ENCODE data around the gene UBAP1. TPM values are rescaled to one million over a fixed set of nuclear protein-coding genes. Genes with fewer than 3 reads are reported as not detected.
"Not testable (repeated sequence)": the region's sequence is repeated elsewhere in the genome, so short reads cannot be mapped to it uniquely, and the experiment has no call there.

Gene UBAP1
- polyA plus RNA-seq, 1 of the 3 experiments (the other 2 are of a cell fraction): 26.3 TPM

DNA sequence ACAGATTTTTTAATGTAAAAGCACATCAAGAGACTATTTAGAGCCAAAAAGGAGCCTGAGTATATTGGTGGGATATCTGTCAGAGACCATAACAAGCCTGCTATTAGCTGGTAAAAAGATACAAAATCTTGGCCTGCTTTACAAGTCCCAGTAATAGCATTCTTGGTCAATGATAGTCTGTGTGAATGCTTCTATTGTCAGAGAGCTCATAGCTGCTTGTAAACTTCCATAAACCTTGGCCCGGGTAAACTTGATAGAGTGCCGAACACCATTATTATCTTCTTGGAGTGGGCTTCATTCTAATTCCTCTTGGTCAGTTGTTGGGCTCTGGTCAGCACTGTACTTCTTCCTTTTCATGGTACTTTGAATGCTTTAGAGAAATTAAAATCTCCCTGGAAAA lies 64.0 kb downstream of the UBAP1 start:
- peaks cover 11% of the 10 kb centered on the region; the same call in 1 of the 2 replicates for H4K20me1 ChIP-seq (ENCODE audit: insufficient read depth)
- ChIA-PET CTCF (interaction anchor here (0.7 to 2.1 kb wide), 3 partner anchors 10 to 64 kb away, joined by 3 to 16 read pairs (median 5); partner anchors contain the start of gene UBAP1), POLR2A (no interaction called here)
- H3K4me2 ChIP-seq: no peak overlapping the region
- 90% methylated on average over 2 of the region's 2 CpGs for WGBS (ENCODE audit: low lambda C conversion rate)
- H3F3A ChIP-seq (replicated peaks; ENCODE audit: insufficient read depth): no peaks in the 10 kb centered on the region
- peaks cover 42% of the 10 kb centered on the region for H3K79me2 ChIP-seq (ENCODE audit: insufficient read depth)
- TF ChIP-seq FOXM1 (IDR thresholded peaks at IDR 0.05; ENCODE audit: low read depth): no peak
- no peak for TF ChIP-seq MEF2A (IDR thresholded peaks at IDR 0.05; ENCODE audit: borderline replicate concordance, low read depth)
- TF ChIP-seq NFIC (IDR thresholded peaks at IDR 0.05; ENCODE audit: borderline replicate concordance): no peak
- TF ChIP-seq JUND (IDR thresholded peaks at IDR 0.05): no peak
- TF ChIP-seq CHD2 (IDR thresholded peaks at IDR 0.05; ENCODE audit: low read length, partially characterized antibody): no peak
- TF ChIP-seq, protein P1, sequence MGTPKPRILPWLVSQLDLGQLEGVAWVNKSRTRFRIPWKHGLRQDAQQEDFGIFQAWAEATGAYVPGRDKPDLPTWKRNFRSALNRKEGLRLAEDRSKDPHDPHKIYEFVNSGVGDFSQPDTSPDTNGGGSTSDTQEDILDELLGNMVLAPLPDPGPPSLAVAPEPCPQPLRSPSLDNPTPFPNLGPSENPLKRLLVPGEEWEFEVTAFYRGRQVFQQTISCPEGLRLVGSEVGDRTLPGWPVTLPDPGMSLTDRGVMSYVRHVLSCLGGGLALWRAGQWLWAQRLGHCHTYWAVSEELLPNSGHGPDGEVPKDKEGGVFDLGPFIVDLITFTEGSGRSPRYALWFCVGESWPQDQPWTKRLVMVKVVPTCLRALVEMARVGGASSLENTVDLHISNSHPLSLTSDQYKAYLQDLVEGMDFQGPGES (IDR thresholded peaks at IDR 0.05; ENCODE audit: low read depth, low read length): no peak
- TF ChIP-seq, protein P2, sequence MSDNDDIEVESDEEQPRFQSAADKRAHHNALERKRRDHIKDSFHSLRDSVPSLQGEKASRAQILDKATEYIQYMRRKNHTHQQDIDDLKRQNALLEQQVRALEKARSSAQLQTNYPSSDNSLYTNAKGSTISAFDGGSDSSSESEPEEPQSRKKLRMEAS (IDR thresholded peaks at IDR 0.05; ENCODE audit: low read depth): no peak
- no peak for TF ChIP-seq RFX5 (IDR thresholded peaks at IDR 0.05; ENCODE audit: low read length)
- TF ChIP-seq, protein P3, sequence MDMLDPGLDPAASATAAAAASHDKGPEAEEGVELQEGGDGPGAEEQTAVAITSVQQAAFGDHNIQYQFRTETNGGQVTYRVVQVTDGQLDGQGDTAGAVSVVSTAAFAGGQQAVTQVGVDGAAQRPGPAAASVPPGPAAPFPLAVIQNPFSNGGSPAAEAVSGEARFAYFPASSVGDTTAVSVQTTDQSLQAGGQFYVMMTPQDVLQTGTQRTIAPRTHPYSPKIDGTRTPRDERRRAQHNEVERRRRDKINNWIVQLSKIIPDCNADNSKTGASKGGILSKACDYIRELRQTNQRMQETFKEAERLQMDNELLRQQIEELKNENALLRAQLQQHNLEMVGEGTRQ (IDR thresholded peaks at IDR 0.05; ENCODE audit: borderline replicate concordance, low read depth, low read length): no peak
- no peak for TF ChIP-seq EP300 (IDR thresholded peaks at IDR 0.05; ENCODE audit: borderline replicate concordance in 1 of 2, low read depth in 1 of 2, low read length in 1 of 2)
- TF ChIP-seq TCF12 (IDR thresholded peaks at IDR 0.05): no peak
- TF ChIP-seq RXRA (IDR thresholded peaks at IDR 0.05; ENCODE audit: borderline replicate concordance, low read depth): no peak
- TF ChIP-seq MXI1 (IDR thresholded peaks at IDR 0.05; ENCODE audit: low read depth, low read length): no peak
- TF ChIP-seq RAD21 (IDR thresholded peaks at IDR 0.05; ENCODE audit: low read length): no peak
- no peak for TF ChIP-seq YY1 (IDR thresholded peaks at IDR 0.05; ENCODE audit: low read depth)
- no peaks in the 10 kb centered on the region for H3K9me2 ChIP-seq
- H3K36me3 ChIP-seq (replicated peaks in 1 of 2; ENCODE audit: control insufficient read depth in 1 of 2, insufficient read depth in 2 of 2, low read length in 1 of 2): peaks cover 20 to 28% of the 10 kb centered on the region in 2 experiments
- no peaks in the 10 kb centered on the region for H3K4me1 ChIP-seq (ENCODE audit: control insufficient read depth in 1 of 2, insufficient read depth in 2 of 2, low read depth in 1 of 2, low read length in 1 of 2)
- no peak overlapping the region for H3K4me3 ChIP-seq (ENCODE audit: low read depth in 2 of 2, low read length in 1 of 2)
- H3K27me3 ChIP-seq (ENCODE audit: insufficient read depth): no peaks in the 10 kb centered on the region
- DNase-seq: no peak
- no peak overlapping the region for H2AFZ ChIP-seq (ENCODE audit: low read depth)
- no peak overlapping the region for H3K9ac ChIP-seq
- no peak overlapping the region for H3K27ac ChIP-seq (ENCODE audit: low read depth in 2 of 2, low read length in 1 of 2)
- no peaks in the 10 kb centered on the region for H3K9me3 ChIP-seq

DNA sequence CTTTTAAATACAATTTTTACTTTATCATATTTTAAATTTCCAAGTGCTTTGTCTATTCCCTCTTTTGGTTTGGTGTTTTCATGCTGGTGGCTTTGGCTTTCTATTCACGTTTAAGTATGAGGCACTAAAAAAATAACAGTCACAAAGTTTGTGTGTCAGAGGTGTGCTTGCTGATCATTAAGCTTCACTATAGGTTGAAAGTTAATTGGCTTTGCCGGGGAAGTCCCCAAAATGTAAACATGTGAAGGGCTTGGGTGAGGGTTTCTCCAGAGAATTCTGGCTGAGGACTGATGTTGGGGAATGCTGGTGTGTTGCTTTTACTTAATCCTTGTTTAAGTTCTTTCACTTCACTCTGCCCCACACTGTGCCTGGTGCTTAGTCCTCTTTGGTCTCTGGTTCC lies 66.4 kb downstream of the UBAP1 start:
- H3K9ac ChIP-seq; H3K4me1 ChIP-seq (ENCODE audit: control insufficient read depth in 1 of 2, insufficient read depth in 2 of 2, low read depth in 1 of 2, low read length in 1 of 2); DNase-seq; CTCF ChIA-PET; H3K4me2 ChIP-seq; H3K4me3 ChIP-seq (ENCODE audit: low read depth in 2 of 2, low read length in 1 of 2); H3K27ac ChIP-seq (ENCODE audit: low read depth in 2 of 2, low read length in 1 of 2); H3K9me3 ChIP-seq; POLR2A ChIA-PET; H3K27me3 ChIP-seq (ENCODE audit: insufficient read depth); H2AFZ ChIP-seq (ENCODE audit: low read depth); H3F3A ChIP-seq (replicated peaks; ENCODE audit: insufficient read depth); H3K9me2 ChIP-seq: not testable (repeated sequence)
- Histone ChIP-seq H4K20me1 (ENCODE audit: insufficient read depth) (peaks cover 15% of the 10 kb centered on the region; the same call in 1 of the 2 replicates), H3K36me3 (replicated peaks in 1 of 2; ENCODE audit: control insufficient read depth in 1 of 2, insufficient read depth in 2 of 2, low read length in 1 of 2) (peaks cover 22 to 31% of the 10 kb centered on the region in 2 experiments), H3K79me2 (ENCODE audit: insufficient read depth) (peaks cover 41% of the 10 kb centered on the region)
- WGBS (ENCODE audit: low lambda C conversion rate): no CpG with 5 or more reads among the region's 2 CpGs

All from SK-N-SH (cell line).